ENCODE data around the gene SDK1. TPM values are rescaled to one million over a fixed set of nuclear protein-coding genes. Genes with fewer than 3 reads are reported as not detected.
A peak's percentile ranks its signal among the peaks of the same experiment; 100 is the strongest.
"Not testable (repeated sequence)": the region's sequence is repeated elsewhere in the genome, so short reads cannot be mapped to it uniquely, and the experiment has no call there.

Gene SDK1
- total and polyA plus RNA-seq, 4 experiments from 2014 or later, result 0.06 to 0.26 TPM; not detected in 2

GRCh38 chr7:4236873-4237272, 935.8 kb downstream of the SDK1 start:
- intact Hi-C loops (cut with micrococcal nuclease); H3K27ac Mint-ChIP-seq; H3K36me3 ChIP-seq (ENCODE audit: insufficient read depth, low read length); H3K27ac ChIP-seq (ENCODE audit: low read depth, low read length); POLR2A ChIA-PET (ENCODE audit: partially characterized antibody); H3K4me1 Mint-ChIP-seq; DNase-seq; H3K27me3 ChIP-seq (ENCODE audit: insufficient read depth, low read length); CTCF ChIA-PET (ENCODE audit: partially characterized antibody); H3K27me3 Mint-ChIP-seq; H3K4me3 ChIP-seq (ENCODE audit: low read length in 2 of 2); H3K36me3 Mint-ChIP-seq; H3K9me3 Mint-ChIP-seq; H3K9me3 ChIP-seq (ENCODE audit: control insufficient read depth in 1 of 2, low read length in 2 of 2); H3K4me1 ChIP-seq (ENCODE audit: insufficient read depth, low read length): not testable (repeated sequence)
- peak overlapping the region in 1 of 8 donors; percentile 26 for H3K4me3 Mint-ChIP-seq

DNA sequence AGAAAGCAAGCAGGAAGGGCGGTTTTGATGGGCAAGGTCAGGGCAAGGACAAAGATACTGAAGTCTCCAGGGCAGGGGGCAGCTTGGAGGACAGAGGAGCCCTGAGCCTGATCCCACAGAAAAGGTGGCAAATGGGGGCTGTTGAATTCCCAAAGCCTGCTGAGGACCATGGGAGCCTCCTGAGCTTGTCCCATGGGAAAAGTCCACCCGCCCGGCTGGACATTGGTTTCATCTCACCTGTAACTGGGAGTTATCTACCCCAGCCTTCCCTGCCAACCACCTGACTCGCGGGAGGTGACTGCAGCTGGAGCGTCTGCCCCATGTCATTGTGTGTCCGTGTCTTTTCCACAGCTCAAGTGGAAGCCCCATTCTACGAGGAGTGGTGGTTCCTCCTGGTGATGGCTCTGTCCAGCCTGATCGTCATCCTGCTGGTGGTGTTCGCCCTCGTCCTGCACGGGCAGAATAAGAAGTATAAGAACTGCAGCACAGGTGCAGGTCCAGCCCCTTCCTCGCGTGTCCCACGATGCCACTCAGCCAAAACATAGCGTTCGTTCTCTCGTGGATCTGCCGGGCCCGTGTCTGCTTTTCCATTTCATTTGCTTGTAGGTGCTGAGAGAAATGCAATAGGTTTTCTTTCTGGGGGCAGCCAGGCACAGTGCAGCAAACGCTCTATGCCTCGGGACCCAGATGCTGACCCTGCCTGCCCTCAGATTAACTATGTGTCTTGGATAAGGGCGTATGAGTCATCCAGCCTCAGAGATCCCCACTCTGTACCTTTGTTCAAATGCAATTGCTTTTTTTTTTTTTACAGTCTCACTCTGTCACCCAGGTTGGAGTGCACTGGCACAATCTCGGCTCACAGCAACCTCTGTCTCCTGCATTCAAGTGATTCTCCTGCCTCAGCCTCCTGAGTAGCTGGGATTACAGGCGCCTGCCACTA, 936.5 kb downstream of the SDK1 start:
- no peaks in the 10 kb centered on the region for H3K36me3 ChIP-seq (ENCODE audit: insufficient read depth, low read length)
- Mint-ChIP-seq H3K4me3 (no peak overlapping the region), H3K27me3 (peaks cover 0 to 1% of the 10 kb centered on the region in 2 donors), H3K4me1 (peaks cover 0 to 4% (median 1%) of the 10 kb centered on the region in 4 donors), H3K36me3 (no peaks in the 10 kb centered on the region), H3K27ac (no peak overlapping the region), H3K9me3 (no peaks in the 10 kb centered on the region)
- POLR2A ChIA-PET (ENCODE audit: partially characterized antibody), result no interaction called here
- no peaks in the 10 kb centered on the region for H3K27me3 ChIP-seq (ENCODE audit: insufficient read depth, low read length)
- no peak overlapping the region for H3K4me3 ChIP-seq (ENCODE audit: low read length in 2 of 2)
- no peak for DNase-seq
- H3K4me1 ChIP-seq (ENCODE audit: insufficient read depth, low read length), result no peaks in the 10 kb centered on the region
- CTCF ChIA-PET (ENCODE audit: partially characterized antibody), result no interaction called here
- intact Hi-C loops (cut with micrococcal nuclease), result no loop called here
- no peak overlapping the region for H3K27ac ChIP-seq (ENCODE audit: low read depth, low read length)
- no peaks in the 10 kb centered on the region for H3K9me3 ChIP-seq (ENCODE audit: control insufficient read depth in 1 of 2, low read length in 2 of 2)

GRCh38 chr7:4238861-4239260, 937.8 kb downstream of the SDK1 start:
- intact Hi-C loops (cut with micrococcal nuclease), result no loop called here
- no peaks in the 10 kb centered on the region for H3K27me3 ChIP-seq (ENCODE audit: insufficient read depth, low read length)
- Mint-ChIP-seq H3K27ac (no peak overlapping the region), H3K36me3 (no peaks in the 10 kb centered on the region), H3K27me3 (peaks cover 0 to 1% of the 10 kb centered on the region in 2 donors), H3K9me3 (peaks cover 0 to 6% (median 0%) of the 10 kb centered on the region in 8 donors), H3K4me3 (no peak overlapping the region), H3K4me1 (peaks cover 0 to 4% (median 1%) of the 10 kb centered on the region in 4 donors)
- H3K4me3 ChIP-seq (ENCODE audit: low read length in 2 of 2), result no peak overlapping the region
- no peak for DNase-seq
- H3K36me3 ChIP-seq (ENCODE audit: insufficient read depth, low read length), result no peaks in the 10 kb centered on the region
- ChIA-PET CTCF (ENCODE audit: partially characterized antibody) (no interaction called here), POLR2A (ENCODE audit: partially characterized antibody) (no interaction called here)
- no peaks in the 10 kb centered on the region for H3K4me1 ChIP-seq (ENCODE audit: insufficient read depth, low read length)
- H3K9me3 ChIP-seq (ENCODE audit: control insufficient read depth in 1 of 2, low read length in 2 of 2), result no peaks in the 10 kb centered on the region
- H3K27ac ChIP-seq (ENCODE audit: low read depth, low read length), result no peak overlapping the region

- no peaks in the 10 kb centered on the region for H3K36me3 Mint-ChIP-seq
- H3K4me3 ChIP-seq (ENCODE audit: low read length in 2 of 2), result no peak overlapping the region
- H3K9me3 Mint-ChIP-seq, result peaks cover 0 to 8% (median 4%) of the 10 kb centered on the region in 8 donors
- H3K27me3 ChIP-seq (ENCODE audit: insufficient read depth, low read length), result no peaks in the 10 kb centered on the region
- H3K4me3 Mint-ChIP-seq, result no peak overlapping the region
- no peaks in the 10 kb centered on the region for H3K4me1 ChIP-seq (ENCODE audit: insufficient read depth, low read length)
- H3K27me3 Mint-ChIP-seq, result peaks cover 0 to 1% of the 10 kb centered on the region in 2 donors
- H3K27ac Mint-ChIP-seq, result no peak overlapping the region
- CTCF ChIA-PET (ENCODE audit: partially characterized antibody), result no interaction called here
- no peaks in the 10 kb centered on the region for H3K9me3 ChIP-seq (ENCODE audit: control insufficient read depth in 1 of 2, low read length in 2 of 2)
- POLR2A ChIA-PET (ENCODE audit: partially characterized antibody), result no interaction called here
- DNase-seq, result no peak
- no peak overlapping the region for H3K27ac ChIP-seq (ENCODE audit: low read depth, low read length)
- intact Hi-C loops (cut with micrococcal nuclease), result no loop called here
- H3K36me3 ChIP-seq (ENCODE audit: insufficient read depth, low read length), result no peaks in the 10 kb centered on the region
- peaks cover 0 to 4% (median 1%) of the 10 kb centered on the region in 4 donors for H3K4me1 Mint-ChIP-seq
These were observed 939.0 kb downstream of the SDK1 start for GRCh38 chr7:4240042-4240441.

GRCh38 chr7:4240520-4241303, 939.7 kb downstream of the SDK1 start:
- CTCF ChIA-PET (ENCODE audit: partially characterized antibody), result no interaction called here

GRCh38 chr7:4241304-4241612, 940.2 kb downstream of the SDK1 start:
- H3K36me3 ChIP-seq (ENCODE audit: insufficient read depth, low read length), result no peaks in the 10 kb centered on the region
- Mint-ChIP-seq H3K27ac (no peak overlapping the region), H3K36me3 (no peaks in the 10 kb centered on the region)

More at GRCh38 chr7:4240520-4241303, 939.7 kb downstream of the SDK1 start:
- POLR2A ChIA-PET (ENCODE audit: partially characterized antibody), result no interaction called here
- Histone ChIP-seq H3K4me1 (ENCODE audit: insufficient read depth, low read length) (no peaks in the 10 kb centered on the region), H3K27ac (ENCODE audit: low read depth, low read length) (no peak overlapping the region), H3K4me3 (ENCODE audit: low read length in 2 of 2) (no peak overlapping the region), H3K27me3 (ENCODE audit: insufficient read depth, low read length) (no peaks in the 10 kb centered on the region), H3K36me3 (ENCODE audit: insufficient read depth, low read length) (no peaks in the 10 kb centered on the region), H3K9me3 (ENCODE audit: control insufficient read depth in 1 of 2, low read length in 2 of 2) (no peaks in the 10 kb centered on the region)
- no peaks in the 10 kb centered on the region for H3K36me3 Mint-ChIP-seq
- no peak overlapping the region for H3K4me3 Mint-ChIP-seq
- peaks cover 0 to 1% of the 10 kb centered on the region in 2 donors for H3K27me3 Mint-ChIP-seq
- peaks cover 0 to 13% (median 5%) of the 10 kb centered on the region in 8 donors for H3K9me3 Mint-ChIP-seq
- H3K4me1 Mint-ChIP-seq, result peaks cover 0 to 4% (median 1%) of the 10 kb centered on the region in 4 donors
- DNase-seq, result no peak
- H3K27ac Mint-ChIP-seq, result no peak overlapping the region
- intact Hi-C loops (cut with micrococcal nuclease), result no loop called here

GRCh38 chr7:4241791-4242190, 940.7 kb downstream of the SDK1 start:
- peaks cover 0 to 4% (median 1%) of the 10 kb centered on the region in 4 donors for H3K4me1 Mint-ChIP-seq
- H3K9me3 ChIP-seq (ENCODE audit: control insufficient read depth in 1 of 2, low read length in 2 of 2), result no peaks in the 10 kb centered on the region
- no peak overlapping the region for H3K4me3 Mint-ChIP-seq
- H3K27ac Mint-ChIP-seq, result no peak overlapping the region
- no peaks in the 10 kb centered on the region for H3K4me1 ChIP-seq (ENCODE audit: insufficient read depth, low read length)
- peaks cover 0 to 13% (median 6%) of the 10 kb centered on the region in 8 donors for H3K9me3 Mint-ChIP-seq
- H3K27ac ChIP-seq (ENCODE audit: low read depth, low read length), result no peak overlapping the region
- POLR2A ChIA-PET (ENCODE audit: partially characterized antibody), result no interaction called here
- H3K4me3 ChIP-seq (ENCODE audit: low read length in 2 of 2), result no peak overlapping the region
- H3K36me3 Mint-ChIP-seq, result no peaks in the 10 kb centered on the region
- no peaks in the 10 kb centered on the region for H3K36me3 ChIP-seq (ENCODE audit: insufficient read depth, low read length)
- peaks cover 0 to 1% of the 10 kb centered on the region in 2 donors for H3K27me3 Mint-ChIP-seq
- no peak for DNase-seq
- intact Hi-C loops (cut with micrococcal nuclease), result no loop called here
- CTCF ChIA-PET (ENCODE audit: partially characterized antibody), result no interaction called here
- no peaks in the 10 kb centered on the region for H3K27me3 ChIP-seq (ENCODE audit: insufficient read depth, low read length)

More at GRCh38 chr7:4241304-4241612, 940.2 kb downstream of the SDK1 start:
- no peak overlapping the region for H3K27ac ChIP-seq (ENCODE audit: low read depth, low read length)
- H3K4me3 ChIP-seq (ENCODE audit: low read length in 2 of 2), result no peak overlapping the region
- peaks cover 0 to 13% (median 6%) of the 10 kb centered on the region in 8 donors for H3K9me3 Mint-ChIP-seq
- peaks cover 0 to 4% (median 1%) of the 10 kb centered on the region in 4 donors for H3K4me1 Mint-ChIP-seq
- ChIA-PET POLR2A (ENCODE audit: partially characterized antibody) (no interaction called here), CTCF (ENCODE audit: partially characterized antibody) (no interaction called here)
- intact Hi-C loops (cut with micrococcal nuclease), result no loop called here
- H3K4me1 ChIP-seq (ENCODE audit: insufficient read depth, low read length), result no peaks in the 10 kb centered on the region
- H3K27me3 ChIP-seq (ENCODE audit: insufficient read depth, low read length), result no peaks in the 10 kb centered on the region
- no peak overlapping the region for H3K4me3 Mint-ChIP-seq
- no peak for DNase-seq
- H3K9me3 ChIP-seq (ENCODE audit: control insufficient read depth in 1 of 2, low read length in 2 of 2), result no peaks in the 10 kb centered on the region
- peaks cover 0 to 1% of the 10 kb centered on the region in 2 donors for H3K27me3 Mint-ChIP-seq

All from CD4-positive, alpha-beta memory T cell (primary cell).